Left ventricle myocardium inferior (tissue), 1 donor: ENCODE data around the gene GUCY1A2. TPM values are rescaled to one million over a fixed set of nuclear protein-coding genes. Genes with fewer than 3 reads are reported as not detected.
"Not testable (repeated sequence)": the region's sequence is repeated elsewhere in the genome, so short reads cannot be mapped to it uniquely, and the experiment has no call there.

Experiments
- DNase-seq: peaks from one replicate; pipeline ENCODE4 v3.0.0-alpha.2; 2020
- H3K27ac ChIP-seq: fragments of 200-600 bp; replicated peaks from 2 replicates; pipeline ENCODE4 v1.8.0; 2021
- H3K27me3 ChIP-seq: fragments of 200-600 bp; 2 replicates; pipeline ENCODE4 v1.8.0; 2021; ENCODE audit warnings: low read depth
- H3K36me3 ChIP-seq: fragments of 200-600 bp; 2 replicates; pipeline ENCODE4 v1.8.0; 2021
- H3K4me1 ChIP-seq: fragments of 200-600 bp; 2 replicates; pipeline ENCODE4 v1.8.0; 2021
- H3K4me3 ChIP-seq: fragments of 200-600 bp; 2 replicates; pipeline ENCODE4 v1.8.0; 2021; ENCODE audit warnings: mild to moderate bottlenecking, moderate library complexity
- H3K9me3 ChIP-seq: fragments of 200-600 bp; replicated peaks from 2 replicates; pipeline ENCODE4 v1.8.0; 2021
- intact Hi-C: fragments of 100-400 bp; cut with micrococcal nuclease; formaldehyde crosslinking; loops from one replicate; pipeline ENCODE4 v1.11.0; 2022
- total RNA-seq: library from RNA; stranded (reverse); fragmentation: NEBNext Ultra II Directional; extraction: Animal tissue kit (Norgen Biotek cat#: 25700); gene quantifications from one replicate; pipeline ENCODE4 v1.2.1, GENCODE V29; 2021
- TF ChIP-seq, protein P1 (sequence below): fragments of 200-600 bp; IDR thresholded peaks from 2 replicates; pipeline ENCODE4 v1.8.0; 2021; ENCODE audit warnings: antibody characterized with exemption, mild to moderate bottlenecking, borderline replicate concordance
- donor health status: DM: no; HTN: yes; CAD: no; lungs with severe emphysema.

Gene GUCY1A2
- total RNA-seq, 1 donor from 2014 or later, result 10.2 TPM

DNA sequence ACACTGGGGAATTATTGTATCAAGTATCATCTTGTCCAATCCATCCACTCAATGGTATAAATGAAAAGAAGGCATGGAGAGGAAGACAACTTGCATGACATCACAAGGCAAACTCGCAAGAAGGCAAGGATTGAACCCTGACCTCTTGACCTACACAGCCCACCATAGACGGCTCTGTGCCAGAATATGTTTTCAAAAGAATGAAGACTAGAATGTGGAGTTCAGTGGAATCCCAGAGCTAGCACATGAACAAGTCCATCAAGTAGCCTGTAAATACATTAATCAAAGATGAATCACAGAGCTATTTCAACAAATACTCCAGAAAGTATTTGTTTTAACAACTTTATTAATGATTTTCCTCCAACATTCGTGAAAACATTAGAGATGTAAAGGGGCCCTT lies 189.7 kb downstream of the GUCY1A2 start:
- H3K36me3 ChIP-seq, result no peaks in the 10 kb centered on the region
- intact Hi-C loops, result no loop called here
- no peaks in the 10 kb centered on the region for H3K27me3 ChIP-seq
- TF ChIP-seq, protein P1, sequence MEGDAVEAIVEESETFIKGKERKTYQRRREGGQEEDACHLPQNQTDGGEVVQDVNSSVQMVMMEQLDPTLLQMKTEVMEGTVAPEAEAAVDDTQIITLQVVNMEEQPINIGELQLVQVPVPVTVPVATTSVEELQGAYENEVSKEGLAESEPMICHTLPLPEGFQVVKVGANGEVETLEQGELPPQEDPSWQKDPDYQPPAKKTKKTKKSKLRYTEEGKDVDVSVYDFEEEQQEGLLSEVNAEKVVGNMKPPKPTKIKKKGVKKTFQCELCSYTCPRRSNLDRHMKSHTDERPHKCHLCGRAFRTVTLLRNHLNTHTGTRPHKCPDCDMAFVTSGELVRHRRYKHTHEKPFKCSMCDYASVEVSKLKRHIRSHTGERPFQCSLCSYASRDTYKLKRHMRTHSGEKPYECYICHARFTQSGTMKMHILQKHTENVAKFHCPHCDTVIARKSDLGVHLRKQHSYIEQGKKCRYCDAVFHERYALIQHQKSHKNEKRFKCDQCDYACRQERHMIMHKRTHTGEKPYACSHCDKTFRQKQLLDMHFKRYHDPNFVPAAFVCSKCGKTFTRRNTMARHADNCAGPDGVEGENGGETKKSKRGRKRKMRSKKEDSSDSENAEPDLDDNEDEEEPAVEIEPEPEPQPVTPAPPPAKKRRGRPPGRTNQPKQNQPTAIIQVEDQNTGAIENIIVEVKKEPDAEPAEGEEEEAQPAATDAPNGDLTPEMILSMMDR, result no peak
- no peak overlapping the region for H3K4me3 ChIP-seq
- no peaks in the 10 kb centered on the region for H3K9me3 ChIP-seq
- no peak overlapping the region for H3K27ac ChIP-seq
- H3K4me1 ChIP-seq, result no peaks in the 10 kb centered on the region
- DNase-seq, result no peak

DNA sequence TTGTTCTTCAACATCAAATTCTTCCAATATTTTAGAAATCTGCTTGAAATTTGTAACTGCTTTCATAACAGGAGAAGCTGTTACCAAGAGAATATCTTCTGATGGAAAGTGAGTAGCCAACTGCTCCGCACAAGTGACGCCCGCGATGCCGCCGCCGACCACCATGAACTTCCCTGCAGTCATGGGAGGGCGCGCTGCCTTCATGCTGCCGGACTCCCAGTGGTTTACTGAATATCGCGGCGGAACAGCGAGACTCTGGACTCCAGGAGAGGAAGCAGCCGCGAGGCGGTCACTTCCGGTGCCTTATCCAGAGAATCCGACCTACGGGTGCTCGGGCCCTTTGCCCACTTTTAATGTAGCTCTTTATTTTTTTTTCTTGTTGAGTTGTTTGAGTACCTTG lies 190.6 kb downstream of the GUCY1A2 start:
- H3K36me3 ChIP-seq, result no peaks in the 10 kb centered on the region
- TF ChIP-seq, protein P1, result no peak
- H3K9me3 ChIP-seq, result no peaks in the 10 kb centered on the region
- H3K27ac ChIP-seq, result no peak overlapping the region
- no peaks in the 10 kb centered on the region for H3K27me3 ChIP-seq
- no peak overlapping the region for H3K4me3 ChIP-seq
- intact Hi-C loops, result no loop called here
- no peaks in the 10 kb centered on the region for H3K4me1 ChIP-seq
- DNase-seq, result no peak

DNA sequence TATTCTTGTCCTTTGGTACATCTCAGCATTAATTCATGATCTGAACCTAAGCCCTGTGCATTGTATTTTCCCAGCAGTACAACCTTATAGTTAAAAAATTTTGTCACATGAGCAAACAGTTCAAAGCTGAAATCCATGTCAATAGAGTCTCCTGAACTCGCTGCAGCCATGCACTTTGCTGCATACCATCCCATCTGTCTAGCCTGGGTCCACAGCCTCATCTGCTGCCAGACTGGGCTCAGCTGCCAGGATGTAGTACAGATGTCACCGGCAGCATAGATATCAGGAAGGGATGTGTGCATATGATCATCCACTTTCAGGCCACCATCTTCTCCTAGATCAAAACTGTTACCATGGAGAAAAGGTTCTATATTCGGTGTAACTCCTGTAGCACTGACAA lies 191.7 kb downstream of the GUCY1A2 start:
- DNase-seq, H3K27ac ChIP-seq, H3K4me3 ChIP-seq, H3K36me3 ChIP-seq, H3K9me3 ChIP-seq, H3K27me3 ChIP-seq, H3K4me1 ChIP-seq, intact Hi-C loops: not testable (repeated sequence)

DNA sequence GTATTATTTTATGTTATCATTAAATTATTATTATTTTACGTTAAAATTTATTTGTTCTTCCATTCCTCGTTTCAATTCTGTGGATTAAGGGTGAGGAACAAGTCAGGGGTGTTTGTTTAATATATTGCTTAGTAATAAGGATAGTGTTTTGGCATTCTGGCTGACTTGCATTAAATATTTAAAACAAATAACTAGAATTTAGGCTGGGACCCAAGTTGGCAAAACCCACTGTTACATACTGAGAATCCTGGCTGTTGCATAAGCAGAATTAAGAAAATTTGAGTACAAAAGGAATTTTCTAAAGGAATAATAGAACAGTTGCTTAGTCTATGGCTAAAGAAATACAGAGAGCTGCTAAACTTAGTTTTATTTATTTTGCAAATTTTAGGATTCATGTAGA lies 196.4 kb downstream of the GUCY1A2 start:
- H3K9me3 ChIP-seq, result no peaks in the 10 kb centered on the region
- no peaks in the 10 kb centered on the region for H3K27me3 ChIP-seq
- no peak for DNase-seq
- intact Hi-C loops, result no loop called here
- no peak overlapping the region for H3K4me3 ChIP-seq
- H3K27ac ChIP-seq, result no peak overlapping the region
- H3K4me1 ChIP-seq, result no peaks in the 10 kb centered on the region
- H3K36me3 ChIP-seq, result no peaks in the 10 kb centered on the region
- TF ChIP-seq, protein P1, result no peak

DNA sequence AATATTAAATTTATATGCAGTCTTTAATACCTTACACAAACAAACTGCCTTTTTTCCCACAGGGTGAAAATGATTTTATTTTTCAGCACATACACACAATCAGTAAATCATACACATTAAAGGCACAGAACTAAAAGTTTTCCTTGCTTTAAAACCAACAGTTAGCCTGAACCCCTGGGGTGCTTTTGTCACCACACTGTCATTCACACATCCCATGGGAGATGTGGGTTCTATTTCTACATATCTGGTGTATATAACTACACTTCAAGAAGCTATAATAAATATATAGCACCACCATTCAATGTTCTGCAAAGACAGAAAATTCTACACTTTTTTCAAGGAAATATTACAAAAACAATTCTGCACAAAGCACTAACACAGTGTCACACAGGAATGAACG lies 197.0 kb downstream of the GUCY1A2 start:
- H3K27me3 ChIP-seq, result no peaks in the 10 kb centered on the region
- no peak for DNase-seq
- intact Hi-C loops, result no loop called here
- H3K36me3 ChIP-seq, result no peaks in the 10 kb centered on the region
- H3K4me3 ChIP-seq, result no peak overlapping the region
- H3K4me1 ChIP-seq, result no peaks in the 10 kb centered on the region
- no peak overlapping the region for H3K27ac ChIP-seq
- no peaks in the 10 kb centered on the region for H3K9me3 ChIP-seq
- TF ChIP-seq, protein P1, result no peak

DNA sequence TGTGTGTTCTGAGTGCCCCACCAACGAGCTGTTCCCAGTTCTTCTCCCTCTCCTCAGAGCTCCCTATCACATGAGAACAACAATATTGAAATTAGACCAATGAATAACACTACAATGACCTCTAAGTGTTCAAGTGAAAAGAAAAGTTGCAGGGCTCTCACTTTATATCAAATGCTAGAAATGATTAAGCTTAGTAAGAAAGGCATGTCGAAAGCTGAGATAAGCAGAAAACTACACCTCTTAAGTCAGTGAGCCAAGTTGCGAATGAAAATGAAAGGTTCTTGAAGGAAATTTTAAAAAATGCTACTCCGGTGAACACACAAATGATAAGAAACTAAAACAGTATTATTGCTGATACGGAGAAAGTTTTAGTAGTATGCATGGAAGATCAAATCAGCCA lies 199.8 kb downstream of the GUCY1A2 start:
- H3K36me3 ChIP-seq, result no peaks in the 10 kb centered on the region
- no peak overlapping the region for H3K4me3 ChIP-seq
- intact Hi-C loops, result no loop called here
- DNase-seq, result no peak
- no peaks in the 10 kb centered on the region for H3K4me1 ChIP-seq
- no peaks in the 10 kb centered on the region for H3K27me3 ChIP-seq
- H3K9me3 ChIP-seq, result no peaks in the 10 kb centered on the region
- TF ChIP-seq, protein P1, result no peak
- H3K27ac ChIP-seq, result no peak overlapping the region
